CD4-positive, alpha-beta T cell treated with Interleukin-6 at 100 ng/mL for 8 hours (primary cell): Measurements from ENCODE around the gene DCXR.

Experiments used
- DNase-seq: peaks from one replicate; pipeline ENCODE4 v3.0.0-alpha.2; 2020; ENCODE audit warnings: mixed read lengths, low spot score

Gene DCXR

GRCh38 chr17:82055023-82055964 lies 17.8 kb upstream of the DCXR start:
- DNase-seq, result no peak

- DNase-seq, result no peak
Measured at GRCh38 chr17:82054351-82055022, 17.0 kb upstream of the DCXR start.

GRCh38 chr17:82053556-82054263 lies 16.2 kb upstream of the DCXR start:
- DNase-seq, result no peak

- DNase-seq, result no peak
Measured at GRCh38 chr17:82053130-82053529, 15.6 kb upstream of the DCXR start.

- no peak for DNase-seq
Measured at GRCh38 chr17:82052638-82053059, 15.2 kb upstream of the DCXR start.

- DNase-seq, result peak; percentile 74
Measured at GRCh38 chr17:82051776-82052637, 14.5 kb upstream of the DCXR start, which contains the start of the genes GPS1 and RFNG. Gene GPS1, plus strand, starts transcription at chr17:82051898. Its CDS starts 34 bp downstream, at chr17:82051932. Gene RFNG, minus strand, starts transcription at chr17:82051811. Its CDS starts 45 bp downstream, at chr17:82051766.

- no peak for DNase-seq
Measured at GRCh38 chr17:82050761-82051641, 13.5 kb upstream of the DCXR start.

GRCh38 chr17:82050152-82050760 lies 12.8 kb upstream of the DCXR start:
- DNase-seq, result no peak

- no peak for DNase-seq
Measured at GRCh38 chr17:82049521-82049971, 12.0 kb upstream of the DCXR start.

- DNase-seq, result no peak
Measured at GRCh38 chr17:82049106-82049505, 11.6 kb upstream of the DCXR start.

GRCh38 chr17:82048571-82048971 lies 11.1 kb upstream of the DCXR start:
- DNase-seq, result no peak

GRCh38 chr17:82047914-82048570 lies 10.5 kb upstream of the DCXR start:
- DNase-seq, result no peak

- DNase-seq, result no peak
Measured at GRCh38 chr17:82047379-82047778, 9.9 kb upstream of the DCXR start.

GRCh38 chr17:82046903-82047302 lies 9.4 kb upstream of the DCXR start:
- DNase-seq, result no peak

GRCh38 chr17:82045936-82046484 lies 8.5 kb upstream of the DCXR start:
- DNase-seq, result no peak

- no peak for DNase-seq
Measured at GRCh38 chr17:82043507-82043906, 6.0 kb upstream of the DCXR start.

GRCh38 chr17:82042649-82043048 lies 5.2 kb upstream of the DCXR start:
- no peak for DNase-seq

GRCh38 chr17:82041144-82041814 lies 3.8 kb upstream of the DCXR start:
- DNase-seq, result no peak
